GM12891 (cell line): ENCODE measurements around the gene FASTKD2.

Experiments
- PAX5 ChIP-seq: IDR thresholded peaks from 2 replicates; pipeline ENCODE4 v1.6.1; 2011; ENCODE audit warnings: low read length, moderate library complexity, mild to moderate bottlenecking; ENCODE audit not compliant: insufficient read depth, severe bottlenecking
- POLR2A ChIP-seq: IDR thresholded peaks from 2 replicates; pipeline ENCODE4 v1.6.1; 2011; ENCODE audit warnings: low read depth, low read length, control low read depth
- POLR2AphosphoS5 ChIP-seq: IDR thresholded peaks from 2 replicates; pipeline ENCODE4 v1.6.1; 2011; ENCODE audit warnings: low read depth, low read length, control low read depth
- POU2F2 ChIP-seq: IDR thresholded peaks from 2 replicates; pipeline ENCODE4 v1.6.1; 2011; ENCODE audit warnings: low read depth, mild to moderate bottlenecking, control low read depth, low read length, moderate library complexity
- SPI1 ChIP-seq: IDR thresholded peaks from 2 replicates; pipeline ENCODE4 v1.6.1; 2011; ENCODE audit warnings: low read depth, low read length, control low read depth
- TAF1 ChIP-seq: IDR thresholded peaks from 2 replicates; pipeline ENCODE4 v1.6.1; 2011; ENCODE audit warnings: low read depth, low read length, control low read depth

GRCh38 chr2:206723288-206723687, 42.1 kb upstream of the FASTKD2 start:
- TF ChIP-seq POLR2AphosphoS5 (no peak), POLR2A (no peak), TAF1 (no peak), SPI1 (no peak), PAX5 (no peak), POU2F2 (no peak)
